Psoas muscle (tissue), 8 donors: ENCODE results near the gene IQCK. TPM values are rescaled to one million over a fixed set of nuclear protein-coding genes. Genes with fewer than 3 reads are reported as not detected.
A peak's percentile ranks its signal among the peaks of the same experiment; 100 is the strongest.

Experiments
- ATAC-seq, 4 donors: fragments of 200-7000 bp; cut with Tn5 transposase; one replicate each; pipeline ENCODE4 v1.9.1; 2020; ENCODE audit warnings: moderate library complexity in 3 of 4, mild to moderate bottlenecking in 2 of 4
- DNase-seq, 2 donors: peaks; one replicate each; pipeline ENCODE4 v3.0.0-alpha.2; 2020
- H3K27ac ChIP-seq: fragments of 200-600 bp; one replicate; pipeline ENCODE4 v1.8.0; 2022
- H3K27me3 ChIP-seq, 3 donors: fragments of 200-600 bp in 1 of 3; one replicate each; pipeline versions ENCODE4 v1.6.1 to v1.8.0; 2013 to 2022; ENCODE audit warnings: low read length in 2 of 3, mild to moderate bottlenecking in 2 of 3, moderate library complexity in 1 of 3; ENCODE audit not compliant: insufficient read depth in 3 of 3
- H3K36me3 ChIP-seq, 2 donors: fragments of 200-600 bp in 1 of 2; one replicate each; pipeline versions ENCODE4 v1.6.1 to v1.8.0; 2013 to 2022; ENCODE audit warnings: low read depth in 1 of 2, mild to moderate bottlenecking in 1 of 2, moderate library complexity in 1 of 2; ENCODE audit not compliant: insufficient read depth in 1 of 2
- H3K4me1 ChIP-seq: fragments of 200-600 bp; one replicate; pipeline ENCODE4 v1.8.0; 2022
- H3K4me3 ChIP-seq: fragments of 200-600 bp; one replicate; pipeline ENCODE4 v1.8.0; 2022; ENCODE audit warnings: mild to moderate bottlenecking
- H3K9me3 ChIP-seq: fragments of 200-600 bp; one replicate; pipeline ENCODE4 v1.8.0; 2022
- CTCF ChIP-seq: fragments of 200-600 bp; IDR thresholded peaks from one replicate; pipeline ENCODE4 v1.8.0; 2022; ENCODE audit warnings: antibody characterized with exemption
- WGBS, 3 donors: extraction: QIAGEN DNeasy Blood & Tissue Kit; methylation state at CpG; one replicate each; pipeline versions ENCODE4 v1.1.6 to v1.1.7; 2013; 5-methylcytosine and 5-hydroxymethylcytosine counted together
- intact Hi-C, 2 donors: fragments of 100-400 bp; cut with DNase I; formaldehyde crosslinking; loops; one replicate each; pipeline versions ENCODE4 v1.11.0 to v1.14.2; 2022
- polyA plus RNA-seq, 3 donors: library from polyadenylated mRNA; stranded (reverse); fragments of 200-250 nt; gene quantifications; one replicate each; pipeline ENCODE4 v1.2.3, GENCODE V29; 2013
- total RNA-seq, 4 donors: library from RNA; stranded (reverse); fragmentation: NEBNext Ultra II Directional in 2 of 4; extraction: Animal tissue kit (Norgen Biotek cat#: 25700) in 2 of 4; gene quantifications; one replicate each; pipeline versions ENCODE4 v1.2.1 to v1.2.4, GENCODE V29; 2021 to 2023
- donor health status: healthy with polysubstance abuse.
- donor health status: DM: no; HTN: no; CAD: no; lungs with moderate emphysema.
- donor health status: Bipolar disorder and iron deficiency.
- donor health status: healthy.
- donor health status: DM: yes; HTN: yes; CAD: no.
- donor health status: DM: no; HTN: no; CAD: no.
- donor health status: DM: no; HTN: no; CAD: no.
- donor health status: DM: yes; HTN: yes; CAD: no.

IQCK gene
- total and polyA plus RNA-seq, 7 donors, result 4.3 to 9.9 (median 6.3) TPM

- Histone ChIP-seq H3K9me3 (no peaks in the 10 kb centered on the region), H3K4me1 (peaks cover 18% of the 10 kb centered on the region), H3K27ac (no peak overlapping the region), H3K27me3 (no peaks in the 10 kb centered on the region), H3K36me3 (no peaks in the 10 kb centered on the region), H3K4me3 (no peak overlapping the region)
- ATAC-seq (no peak), DNase-seq (no peak)
- intact Hi-C loops, result loop anchor here in 1 of 2 donors (1.0 to 5.0 kb wide), 2 partner anchors 10 to 34 kb away; partner anchors contain the start of gene GPRC5B
- no peak for TF ChIP-seq CTCF
- WGBS, 3 donors, result 83 to 88% (median 85%) methylated on average over 3 of the region's 3 CpGs
These were observed 130.7 kb downstream of the IQCK start for GRCh38 chr16:19848756-19849155.

- H3K4me3 ChIP-seq, result no peak overlapping the region
- H3K9me3 ChIP-seq, result no peaks in the 10 kb centered on the region
- H3K27me3 ChIP-seq, result no peaks in the 10 kb centered on the region
- intact Hi-C loops, result no loop called here
- no peak for ATAC-seq
- H3K36me3 ChIP-seq, result no peaks in the 10 kb centered on the region
- TF ChIP-seq CTCF, result no peak
- no peak for DNase-seq
- peaks cover 10% of the 10 kb centered on the region for H3K4me1 ChIP-seq
- no peak overlapping the region for H3K27ac ChIP-seq
- 91 to 93% (median 93%) methylated on average over 11 of the region's 11 CpGs for WGBS, 3 donors
These were observed 132.2 kb downstream of the IQCK start for GRCh38 chr16:19850131-19850817.

GRCh38 chr16:19851476-19851875, 133.4 kb downstream of the IQCK start:
- WGBS, 3 donors, result 22 to 47% (median 35%) methylated on average over 7 of the region's 7 CpGs
- intact Hi-C loops, result no loop called here

GRCh38 chr16:19853132-19853741, 135.2 kb downstream of the IQCK start:
- no peaks in the 10 kb centered on the region for H3K9me3 ChIP-seq
- ATAC-seq (peak in 2 of 4 donors; percentile 17 to 26), DNase-seq (no peak)
- peaks cover 0 to 22% of the 10 kb centered on the region in 2 donors for H3K36me3 ChIP-seq
- H3K4me1 ChIP-seq, result peaks cover 10% of the 10 kb centered on the region
- H3K4me3 ChIP-seq, result no peak overlapping the region
- WGBS, 3 donors, result 70 to 78% (median 70%) methylated on average over 8 of the region's 8 CpGs
- no peaks in the 10 kb centered on the region for H3K27me3 ChIP-seq
- intact Hi-C loops, result no loop called here
- peak overlapping the region; percentile 37 for H3K27ac ChIP-seq
- no peak for TF ChIP-seq CTCF

More at GRCh38 chr16:19851476-19851875, 133.4 kb downstream of the IQCK start:
- H3K27me3 ChIP-seq, result no peaks in the 10 kb centered on the region
- peaks cover 0 to 7% of the 10 kb centered on the region in 2 donors for H3K36me3 ChIP-seq
- ATAC-seq (peak in 3 of 4 donors; percentile 14 to 43 (median 27)), DNase-seq (no peak)
- peak overlapping the region; percentile 21 for H3K27ac ChIP-seq
- no peak overlapping the region for H3K4me3 ChIP-seq
- H3K4me1 ChIP-seq, result peaks cover 10% of the 10 kb centered on the region
- TF ChIP-seq CTCF, result no peak
- no peaks in the 10 kb centered on the region for H3K9me3 ChIP-seq
